ENCODE results near the gene APOB. TPM values are rescaled to one million over a fixed set of nuclear protein-coding genes. Genes with fewer than 3 reads are reported as not detected.

Gene APOB
- total RNA-seq, 1 experiment from 2014 or later = 0.05 TPM

- Mint-ChIP-seq H3K9me3 (ENCODE audit: low read depth, unreplicated experiment) (peaks cover 2% of the 10 kb centered on the region), H3K27ac (ENCODE audit: unreplicated experiment) (no peak overlapping the region), H3K27me3 (ENCODE audit: unreplicated experiment) (peaks cover 99% of the 10 kb centered on the region), H3K36me3 (ENCODE audit: insufficient read depth, unreplicated experiment) (no peaks in the 10 kb centered on the region), H3K4me3 (ENCODE audit: low read depth, unreplicated experiment) (no peak overlapping the region), H3K4me1 (ENCODE audit: low read depth, unreplicated experiment) (peaks cover under 1% of the 10 kb centered on the region)
- no TSS peak for BruUV-seq (replicated peaks)
- intact Hi-C loops (cut with micrococcal nuclease; ENCODE audit: unreplicated experiment) = no loop called here
- no peak for TF ChIP-seq CTCF (IDR thresholded peaks at IDR 0.05; ENCODE audit: unreplicated experiment)
- CTCF ChIA-PET = no interaction called here
- DNase-seq = no peak
Observed at GRCh38 chr2:21037671-21038108, 6.2 kb downstream of the APOB start.

GRCh38 chr2:21036708-21037670 is 6.9 kb downstream of the APOB start:
- H3K4me1 Mint-ChIP-seq (ENCODE audit: low read depth, unreplicated experiment) = no peaks in the 10 kb centered on the region
- CTCF ChIA-PET = interaction anchor here (0.6 kb wide), 1 partner anchor 626 kb away, joined by 3 read pairs; no protein-coding TSS in a partner anchor
- no peak overlapping the region for H3K27ac Mint-ChIP-seq (ENCODE audit: unreplicated experiment)
- H3K27me3 Mint-ChIP-seq (ENCODE audit: unreplicated experiment) = peaks cover 96% of the 10 kb centered on the region
- TF ChIP-seq CTCF (IDR thresholded peaks at IDR 0.05; ENCODE audit: unreplicated experiment) = no peak
- no peaks in the 10 kb centered on the region for H3K36me3 Mint-ChIP-seq (ENCODE audit: insufficient read depth, unreplicated experiment)
- H3K9me3 Mint-ChIP-seq (ENCODE audit: low read depth, unreplicated experiment) = peaks cover 2% of the 10 kb centered on the region
- BruUV-seq (replicated peaks) = no TSS peak
- no peak overlapping the region for H3K4me3 Mint-ChIP-seq (ENCODE audit: low read depth, unreplicated experiment)
- intact Hi-C loops (cut with micrococcal nuclease; ENCODE audit: unreplicated experiment) = no loop called here
- DNase-seq = no peak

GRCh38 chr2:21035974-21036707 is 7.7 kb downstream of the APOB start:
- CTCF ChIA-PET = no interaction called here
- no peak overlapping the region for H3K27ac Mint-ChIP-seq (ENCODE audit: unreplicated experiment)
- H3K4me3 Mint-ChIP-seq (ENCODE audit: low read depth, unreplicated experiment) = no peak overlapping the region

More at GRCh38 chr2:21035974-21036707, 7.7 kb downstream of the APOB start:
- no peak for TF ChIP-seq CTCF (IDR thresholded peaks at IDR 0.05; ENCODE audit: unreplicated experiment)
- Mint-ChIP-seq H3K27me3 (ENCODE audit: unreplicated experiment) (peaks cover 88% of the 10 kb centered on the region), H3K4me1 (ENCODE audit: low read depth, unreplicated experiment) (no peaks in the 10 kb centered on the region), H3K36me3 (ENCODE audit: insufficient read depth, unreplicated experiment) (no peaks in the 10 kb centered on the region), H3K9me3 (ENCODE audit: low read depth, unreplicated experiment) (peaks cover 2% of the 10 kb centered on the region)
- intact Hi-C loops (cut with micrococcal nuclease; ENCODE audit: unreplicated experiment) = no loop called here
- BruUV-seq (replicated peaks) = no TSS peak
- DNase-seq = no peak
